Measurements from ENCODE around the gene STK32A.

Gene STK32A

DNA sequence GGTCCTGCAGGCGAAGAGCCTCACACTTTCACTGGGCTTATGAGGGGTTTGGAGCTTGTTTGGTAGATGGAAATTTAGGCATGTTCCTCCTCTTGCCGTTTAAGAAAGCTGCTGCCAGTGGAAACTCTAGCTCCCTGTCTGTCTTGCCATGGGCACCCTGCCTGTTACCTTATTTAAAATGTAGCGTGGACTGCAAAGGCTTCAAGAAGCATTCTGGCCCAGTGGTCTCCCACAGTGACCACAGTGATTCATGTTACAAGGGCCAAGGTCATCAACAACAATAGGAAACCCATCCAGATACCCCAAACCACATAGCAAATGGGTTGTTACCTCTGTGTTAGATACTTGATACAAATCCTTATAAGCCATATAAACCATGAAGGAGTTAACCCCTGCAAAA is 178.4 kb downstream of the STK32A start:
- H3K4me3 ChIP-seq (ENCODE audit: low read depth, low read length), result no peak overlapping the region

DNA sequence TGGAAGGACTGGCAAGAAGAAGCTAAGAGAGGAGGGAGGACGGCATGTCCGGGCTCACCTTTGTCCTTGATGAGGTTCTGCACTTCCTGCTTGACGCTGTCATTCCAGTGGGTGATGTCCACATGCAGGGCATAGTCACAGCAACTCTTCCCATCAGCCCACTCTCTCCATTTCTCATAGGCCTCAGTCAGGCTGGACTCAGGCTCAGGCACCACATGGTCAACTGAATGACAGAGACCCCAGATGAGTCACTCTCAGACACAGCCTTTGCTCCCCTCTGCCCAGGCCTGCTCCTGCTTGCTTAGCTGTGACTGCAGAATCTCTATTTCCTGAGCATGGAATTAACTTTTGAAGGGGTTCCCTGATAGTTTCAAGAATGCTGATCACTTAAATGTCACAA is 180.8 kb downstream of the STK32A start:
- no peak overlapping the region for H3K4me3 ChIP-seq (ENCODE audit: low read depth, low read length)

DNA sequence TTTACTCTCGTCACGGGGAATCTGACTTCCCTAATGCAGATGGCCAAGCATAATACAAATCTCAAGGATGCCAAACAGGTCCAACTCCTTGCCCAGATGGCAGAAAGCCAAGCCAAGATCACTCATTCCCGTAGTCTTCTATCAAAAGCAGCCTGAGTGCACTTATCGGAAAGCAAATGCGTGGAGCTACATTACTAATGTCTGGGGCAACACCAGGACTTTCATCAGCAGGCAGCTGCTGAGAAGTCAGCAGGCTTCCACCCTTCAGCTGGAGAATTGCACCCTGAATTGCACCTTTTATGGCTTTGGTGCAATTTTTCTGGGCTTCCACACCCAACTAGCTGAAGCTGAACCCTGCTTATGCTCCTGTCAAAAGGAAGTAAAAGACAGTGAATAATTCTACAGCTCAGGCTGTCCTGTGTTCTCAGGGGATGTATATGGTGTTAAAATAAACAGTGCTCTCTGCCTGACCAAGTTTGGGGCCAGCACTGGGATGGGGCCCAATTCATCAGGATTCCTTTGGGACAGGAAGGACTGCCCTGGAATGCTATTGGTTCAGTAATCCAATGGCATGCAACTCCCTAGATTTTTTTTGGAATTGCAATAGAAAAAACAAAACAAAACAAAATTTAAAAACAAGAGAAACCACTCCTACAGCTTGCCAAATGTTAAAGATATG is 182.4 kb downstream of the STK32A start:
- H3K4me3 ChIP-seq (ENCODE audit: low read depth, low read length), result no peak overlapping the region

- H3K4me3 ChIP-seq (ENCODE audit: low read depth, low read length), result no peak overlapping the region
Measured at GRCh38 chr5:147418613-147419012, 183.8 kb downstream of the STK32A start.

GRCh38 chr5:147426640-147427327 is 192.0 kb downstream of the STK32A start:
- H3K4me3 ChIP-seq (ENCODE audit: low read depth, low read length), result no peak overlapping the region

- no peak overlapping the region for H3K4me3 ChIP-seq (ENCODE audit: low read depth, low read length)
Measured at GRCh38 chr5:147427521-147428401, 192.9 kb downstream of the STK32A start.

GRCh38 chr5:147430628-147431027 is 195.8 kb downstream of the STK32A start:
- no peak overlapping the region for H3K4me3 ChIP-seq (ENCODE audit: low read depth, low read length)

DNA sequence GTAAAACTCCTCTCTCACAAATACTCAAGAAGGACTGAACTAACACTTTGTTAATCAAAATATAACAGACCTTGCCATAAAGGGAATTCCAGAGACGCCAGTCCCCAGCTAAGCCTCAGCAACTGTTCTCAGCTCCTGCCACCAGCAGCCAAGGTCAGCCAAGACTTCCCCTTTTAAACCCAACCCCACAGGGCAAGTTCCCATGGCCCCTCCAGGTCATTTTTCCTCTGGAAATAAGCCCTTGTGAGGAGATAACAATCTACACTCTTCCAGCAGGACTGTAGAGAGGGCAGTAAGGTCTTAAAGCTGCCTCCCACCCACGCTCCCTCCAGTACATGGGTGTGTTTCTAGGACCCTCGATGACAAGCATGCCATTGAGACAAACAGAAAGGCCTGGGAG is 196.8 kb downstream of the STK32A start:
- H3K4me3 ChIP-seq (ENCODE audit: low read depth, low read length), result no peak overlapping the region

DNA sequence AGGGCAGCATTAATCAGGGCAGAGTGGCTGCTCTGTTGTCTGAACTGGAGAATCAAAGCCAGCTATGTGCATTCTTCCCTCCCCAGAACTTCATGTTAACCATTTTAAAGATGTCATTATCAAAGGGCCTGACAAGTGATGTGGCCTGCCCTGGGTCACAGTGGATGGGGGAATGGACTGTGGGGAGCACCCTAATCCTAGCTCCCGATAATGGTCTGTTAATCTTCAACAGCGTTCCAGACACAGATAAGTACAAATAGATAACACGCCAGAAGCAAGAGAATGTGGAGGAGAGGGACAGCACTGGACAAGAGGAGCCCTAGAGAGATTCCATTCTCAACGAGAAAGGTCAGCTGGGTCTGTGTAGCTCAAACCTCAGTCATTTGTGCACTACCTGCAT is 197.5 kb downstream of the STK32A start:
- H3K4me3 ChIP-seq (ENCODE audit: low read depth, low read length), result no peak overlapping the region

DNA sequence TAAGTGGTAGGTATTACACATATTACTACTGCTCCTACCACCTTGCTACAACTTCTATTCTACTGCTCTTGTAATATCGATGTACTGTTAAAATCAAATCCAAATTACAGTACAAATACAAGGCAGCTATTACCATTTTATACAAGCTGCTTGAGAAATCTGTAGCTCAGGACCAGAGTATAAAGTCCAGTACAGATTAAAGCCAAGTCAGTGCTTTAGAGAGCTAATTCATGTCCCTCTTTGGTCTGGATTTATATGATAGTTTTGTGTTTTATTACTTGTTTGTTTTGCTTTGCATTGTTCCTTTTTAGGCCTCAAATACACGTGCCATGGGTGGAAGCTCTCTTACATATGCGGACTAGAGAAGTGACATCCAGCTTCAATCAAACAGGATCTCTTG is 199.2 kb downstream of the STK32A start:
- no peak overlapping the region for H3K4me3 ChIP-seq (ENCODE audit: low read depth, low read length)

- no peak overlapping the region for H3K4me3 ChIP-seq (ENCODE audit: low read depth, low read length)
Measured at GRCh38 chr5:147436596-147436995, 201.8 kb downstream of the STK32A start.

- no peak overlapping the region for H3K4me3 ChIP-seq (ENCODE audit: low read depth, low read length)
Measured at GRCh38 chr5:147437161-147437596, 202.4 kb downstream of the STK32A start.
